HEK293 (cell line): Measurements from ENCODE around the gene LYZL1.

Source experiments
- CTCF ChIA-PET: fragments of 350-600 bp; formaldehyde crosslinking; extraction: SDS; loops from one replicate; lab custom pipeline; 2021; ENCODE audit warnings: antibody characterized with exemption; lab: Yijun Ruan, JAX
- POLR2A ChIA-PET: fragments of 300-600 bp; formaldehyde crosslinking; extraction: SDS; loops from one replicate; lab custom pipeline; 2020; ENCODE audit warnings: antibody characterized with exemption, inconsistent platforms; lab: Yijun Ruan, JAX
- H3K27ac ChIP-seq: fragments of 200-500 bp; sonication (Bioruptor generic); 2 replicates; pipeline ENCODE4 v1.5.1; 2014; ENCODE audit warnings: low read depth, low read length, control low read depth, inconsistent platforms; ENCODE audit errors: extremely low read depth
- H3K36me3 ChIP-seq, 2 experiments: fragments of 200-500 bp in 1 of 2; sonication (Bioruptor generic) in 1 of 2; 1 replicate in 1 of 2; 2 replicates in 1 of 2; pipeline ENCODE4 v1.5.1; 2014 to 2017; ENCODE audit warnings: inconsistent platforms in 2 of 2, low read length in 2 of 2; ENCODE audit not compliant: control insufficient read depth in 2 of 2, insufficient read depth in 1 of 2
- H3K4me1 ChIP-seq: fragments of 200-500 bp; sonication (Bioruptor generic); 2 replicates; pipeline ENCODE4 v1.5.1; 2014; ENCODE audit warnings: mild to moderate bottlenecking, low read length, inconsistent platforms; ENCODE audit not compliant: control insufficient read depth, insufficient read depth
- H3K4me3 ChIP-seq: 2 replicates; pipeline ENCODE4 v1.5.1; 2011; ENCODE audit warnings: low read depth, mild to moderate bottlenecking, control low read depth, low read length, moderate library complexity
- H3K9me3 ChIP-seq: fragments of 200-500 bp; sonication (Bioruptor generic); 2 replicates; pipeline ENCODE4 v1.5.1; 2014; ENCODE audit warnings: low read depth, low read length, inconsistent platforms; ENCODE audit not compliant: control insufficient read depth, insufficient read depth
- EGR2 ChIP-seq: fragments of 450-650 bp; formaldehyde crosslinking; IDR thresholded peaks from 2 replicates; pipeline ENCODE4 v1.5.1; 2016; ENCODE audit warnings: low read depth, missing biosample characterization, missing genetic modification characterization
- PBX3 ChIP-seq: sonication (generic); formaldehyde crosslinking; IDR thresholded peaks from 2 replicates; pipeline ENCODE4 v1.8.1; 2022; ENCODE audit warnings: mild to moderate bottlenecking, moderate library complexity, missing genetic modification reagents
- RBAK ChIP-seq: fragments of 450-650 bp; formaldehyde crosslinking; IDR thresholded peaks from 2 replicates; pipeline ENCODE4 v1.5.1; 2016; ENCODE audit warnings: missing biosample characterization, missing genetic modification characterization
- TRIM28 ChIP-seq: IDR thresholded peaks from 2 replicates; pipeline ENCODE4 v1.6.1; 2011; ENCODE audit warnings: low read length, control low read depth, borderline replicate concordance
- ZFHX2 ChIP-seq: fragments of 450-650 bp; formaldehyde crosslinking; conservative IDR thresholded peaks from 2 replicates; pipeline ENCODE4 v1.5.1; 2016; ENCODE audit warnings: missing biosample characterization, missing genetic modification characterization
- ZNF132 ChIP-seq: fragments of 450-650 bp; formaldehyde crosslinking; IDR thresholded peaks from 2 replicates; pipeline ENCODE4 v1.5.1; 2017; ENCODE audit warnings: missing biosample characterization, missing genetic modification characterization, borderline replicate concordance
- ZNF175 ChIP-seq: fragments of 450-650 bp; formaldehyde crosslinking; IDR thresholded peaks from 2 replicates; pipeline ENCODE4 v1.5.1; 2016; ENCODE audit warnings: missing biosample characterization, missing genetic modification characterization
- ZNF266 ChIP-seq: fragments of 450-650 bp; formaldehyde crosslinking; IDR thresholded peaks from 2 replicates; pipeline ENCODE4 v1.5.1; 2016; ENCODE audit warnings: missing biosample characterization, missing genetic modification characterization, low read depth
- ZNF37A ChIP-seq: fragments of 450-650 bp; IDR thresholded peaks from 2 replicates; pipeline ENCODE4 v1.5.1; 2018; ENCODE audit warnings: missing biosample characterization, missing genetic modification characterization
- ZNF426 ChIP-seq: fragments of 450-650 bp; formaldehyde crosslinking; IDR thresholded peaks from 2 replicates; pipeline ENCODE4 v1.5.1; 2017; ENCODE audit warnings: missing biosample characterization, missing genetic modification characterization, mild to moderate bottlenecking, inconsistent platforms, moderate library complexity
- ZNF549 ChIP-seq: fragments of 450-650 bp; IDR thresholded peaks from 2 replicates; pipeline ENCODE4 v1.5.1; 2018; ENCODE audit warnings: missing biosample characterization, missing genetic modification characterization, mild to moderate bottlenecking, inconsistent platforms, moderate library complexity
- ZNF585B ChIP-seq: fragments of 450-650 bp; formaldehyde crosslinking; IDR thresholded peaks from 2 replicates; pipeline ENCODE4 v1.5.1; 2016; ENCODE audit warnings: missing biosample characterization, missing genetic modification characterization
- ZNF639 ChIP-seq: fragments of 450-650 bp; formaldehyde crosslinking; IDR thresholded peaks from 2 replicates; pipeline ENCODE4 v1.5.1; 2016; ENCODE audit warnings: missing biosample characterization, missing genetic modification characterization
- ZSCAN18 ChIP-seq: fragments of 450-650 bp; formaldehyde crosslinking; IDR thresholded peaks from 2 replicates; pipeline ENCODE4 v1.5.1; 2016; ENCODE audit warnings: missing biosample characterization, missing genetic modification characterization
- TF ChIP-seq, protein P1 (sequence below): fragments of 450-650 bp; formaldehyde crosslinking; IDR thresholded peaks from 2 replicates; pipeline ENCODE4 v1.5.1; 2017; ENCODE audit warnings: missing biosample characterization, missing genetic modification characterization

The LYZL1 gene

DNA sequence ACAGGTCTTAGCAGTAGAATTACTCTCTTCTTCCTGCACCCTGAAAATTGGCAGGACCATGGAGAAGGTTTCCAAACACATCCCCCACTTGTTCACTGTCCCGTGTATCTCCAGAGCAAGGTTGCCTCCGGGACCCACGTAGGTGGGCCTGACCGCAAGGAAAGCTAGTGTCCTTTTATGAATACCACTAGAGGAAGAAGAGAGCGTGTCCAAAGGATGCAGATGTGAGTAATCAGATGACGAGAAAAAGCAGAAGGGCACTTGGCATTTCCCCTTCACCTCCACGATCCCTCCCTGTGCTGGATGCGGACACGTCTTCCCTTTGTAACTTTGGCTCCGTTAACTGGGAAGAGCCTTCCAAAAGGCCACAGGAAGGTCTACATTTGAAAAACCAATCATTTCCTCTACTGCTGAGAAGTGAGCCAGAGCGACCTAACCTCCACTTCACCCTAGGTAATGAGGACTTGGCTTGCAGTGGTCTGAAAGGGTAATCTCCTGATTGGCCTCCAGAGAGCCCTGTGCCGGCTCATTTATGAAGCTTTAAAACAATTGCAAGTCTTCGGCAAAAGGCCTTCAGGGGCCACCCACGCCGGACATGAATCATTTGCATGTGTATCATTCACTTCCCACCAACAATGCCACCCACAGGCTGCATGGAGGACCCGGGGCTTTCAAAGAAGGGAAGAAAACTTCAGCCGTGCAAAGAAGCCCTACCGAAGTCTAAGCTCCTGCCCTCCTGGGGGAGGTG, 55.4 kb downstream of the LYZL1 start:
- no peak overlapping the region for H3K4me3 ChIP-seq
- no peaks in the 10 kb centered on the region for H3K9me3 ChIP-seq
- POLR2A ChIA-PET, result no interaction called here
- 0 out of 2 replicates have a peak, but pooled peaks have one; percentile 44 for TF ChIP-seq EGR2 (tag by site-specific recombination)
- no peak for TF ChIP-seq ZNF585B (tag by site-specific recombination)
- TF ChIP-seq ZFHX2 (tag by site-specific recombination), result 0 out of 2 replicates have a peak, but pooled peaks have one; percentile 24
- TF ChIP-seq, all 188 proteins: peak for 2
- no peak overlapping the region for H3K27ac ChIP-seq
- CTCF ChIA-PET, result interaction anchor here (0.6 kb wide), 2 partner anchors 49 to 692 kb away, joined by 3 read pairs; no protein-coding TSS in a partner anchor
- H3K36me3 ChIP-seq, result no peaks in the 10 kb centered on the region
- H3K4me1 ChIP-seq, result no peaks in the 10 kb centered on the region

DNA sequence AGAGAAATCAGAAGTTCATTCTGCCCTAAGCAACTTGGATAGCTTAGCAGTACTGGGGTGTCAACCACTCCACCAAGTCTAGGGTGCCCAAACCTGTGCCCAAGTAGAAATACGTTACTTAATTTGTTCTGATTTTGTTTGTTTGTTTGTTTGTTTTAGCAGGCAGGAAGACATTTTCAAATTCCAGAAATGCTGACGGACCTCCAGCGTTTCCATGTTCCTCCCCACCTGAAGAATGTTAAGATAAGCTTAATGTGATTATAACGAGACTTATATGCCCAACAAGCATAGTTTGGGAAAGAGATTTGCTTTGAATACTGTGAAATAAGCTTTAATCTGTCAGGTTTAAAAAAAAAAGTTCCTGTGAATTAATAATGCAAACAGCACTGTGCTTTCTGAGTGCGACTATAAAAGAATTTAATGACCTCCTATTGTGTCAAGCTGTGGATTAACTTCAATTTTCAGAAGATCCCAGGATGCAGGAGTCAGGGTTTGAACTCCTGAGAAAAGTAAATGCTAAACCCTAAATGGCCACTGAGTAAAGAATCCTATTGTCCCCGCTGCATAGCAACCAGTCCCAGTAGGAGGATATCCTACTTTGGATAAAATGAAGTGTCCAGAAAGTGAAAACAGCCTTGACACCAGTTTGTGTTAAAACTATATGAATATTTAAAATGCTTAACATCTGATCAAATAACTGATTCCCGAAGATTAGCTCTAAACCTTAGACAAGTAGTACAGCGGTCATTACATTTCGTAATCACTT, 56.5 kb downstream of the LYZL1 start:
- ChIA-PET CTCF (interaction anchor here (0.6 kb wide), 2 partner anchors 110 to 693 kb away, joined by 3 read pairs; no protein-coding TSS in a partner anchor), POLR2A (no interaction called here)
- TF ChIP-seq PBX3, result no peak
- no peak for TF ChIP-seq ZNF132 (tag by site-specific recombination)
- TF ChIP-seq ZNF549 (tag by site-specific recombination), result no peak
- TF ChIP-seq, protein P1, sequence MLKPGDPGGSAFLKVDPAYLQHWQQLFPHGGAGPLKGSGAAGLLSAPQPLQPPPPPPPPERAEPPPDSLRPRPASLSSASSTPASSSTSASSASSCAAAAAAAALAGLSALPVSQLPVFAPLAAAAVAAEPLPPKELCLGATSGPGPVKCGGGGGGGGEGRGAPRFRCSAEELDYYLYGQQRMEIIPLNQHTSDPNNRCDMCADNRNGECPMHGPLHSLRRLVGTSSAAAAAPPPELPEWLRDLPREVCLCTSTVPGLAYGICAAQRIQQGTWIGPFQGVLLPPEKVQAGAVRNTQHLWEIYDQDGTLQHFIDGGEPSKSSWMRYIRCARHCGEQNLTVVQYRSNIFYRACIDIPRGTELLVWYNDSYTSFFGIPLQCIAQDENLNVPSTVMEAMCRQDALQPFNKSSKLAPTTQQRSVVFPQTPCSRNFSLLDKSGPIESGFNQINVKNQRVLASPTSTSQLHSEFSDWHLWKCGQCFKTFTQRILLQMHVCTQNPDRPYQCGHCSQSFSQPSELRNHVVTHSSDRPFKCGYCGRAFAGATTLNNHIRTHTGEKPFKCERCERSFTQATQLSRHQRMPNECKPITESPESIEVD (tag by site-specific recombination), result no peak
- TF ChIP-seq ZNF175 (tag by site-specific recombination), result no peak
- TF ChIP-seq ZNF266 (tag by site-specific recombination), result no peak
- no peak for TF ChIP-seq RBAK (tag by site-specific recombination)
- no peak for TF ChIP-seq ZSCAN18 (tag by site-specific recombination)
- no peak for TF ChIP-seq TRIM28
- TF ChIP-seq ZNF37A, result no peak
- TF ChIP-seq ZNF426, result no peak
- no peak for TF ChIP-seq ZNF639 (tag by site-specific recombination)
- Histone ChIP-seq H3K9me3 (no peaks in the 10 kb centered on the region), H3K4me1 (no peaks in the 10 kb centered on the region), H3K36me3 (no peaks in the 10 kb centered on the region), H3K27ac (no peak overlapping the region), H3K4me3 (no peak overlapping the region)
